KMS-11 (cell line): Measurements from ENCODE around the gene DPEP1.

Source experiments
- H2AFZ ChIP-seq: fragments of 200-600 bp; sonication (generic); 2 replicates; pipeline ENCODE4 v1.6.1; 2016; ENCODE audit warnings: antibody characterized with exemption, mixed run types, low read depth
- H3K27ac ChIP-seq: fragments of 200-600 bp; sonication (generic); 2 replicates; pipeline ENCODE4 v1.6.1; 2016; ENCODE audit warnings: mild to moderate bottlenecking, mixed run types
- H3K27me3 ChIP-seq: fragments of 200-600 bp; sonication (generic); 2 replicates; pipeline ENCODE4 v1.6.1; 2017; ENCODE audit warnings: mild to moderate bottlenecking, low read depth, mixed run types, moderate library complexity; ENCODE audit not compliant: insufficient read depth
- H3K36me3 ChIP-seq: fragments of 200-600 bp; sonication (generic); 2 replicates; pipeline ENCODE4 v1.6.1; 2017; ENCODE audit warnings: mild to moderate bottlenecking, mixed run types; ENCODE audit not compliant: insufficient read depth
- H3K4me1 ChIP-seq: fragments of 200-600 bp; sonication (generic); 2 replicates; pipeline ENCODE4 v1.6.1; 2016; ENCODE audit warnings: mild to moderate bottlenecking, low read depth, mixed run types; ENCODE audit not compliant: poor library complexity, severe bottlenecking
- H3K4me2 ChIP-seq: fragments of 200-600 bp; sonication (generic); 2 replicates; pipeline ENCODE4 v1.7.0; 2016; ENCODE audit warnings: mild to moderate bottlenecking, mixed run types
- H3K4me3 ChIP-seq: fragments of 200-600 bp; sonication (generic); IDR thresholded peaks from 2 replicates; pipeline ENCODE4 v1.6.1; 2017; ENCODE audit warnings: low read depth, low read length, mixed read lengths; ENCODE audit not compliant: insufficient read depth
- H3K79me2 ChIP-seq: fragments of 200-600 bp; sonication (generic); 2 replicates; pipeline ENCODE4 v1.6.1; 2016; ENCODE audit warnings: low read depth, mixed run types; ENCODE audit not compliant: insufficient read depth
- H3K9ac ChIP-seq: fragments of 200-600 bp; sonication (generic); 2 replicates; pipeline ENCODE4 v1.6.1; 2016; ENCODE audit warnings: mild to moderate bottlenecking, mixed run types
- H4K20me1 ChIP-seq: fragments of 200-600 bp; sonication (generic); 2 replicates; pipeline ENCODE4 v1.6.1; 2016; ENCODE audit warnings: mild to moderate bottlenecking, mixed run types; ENCODE audit not compliant: insufficient read depth
- TF ChIP-seq, protein P1 (sequence below): fragments of 200-600 bp; sonication (generic); conservative IDR thresholded peaks from 2 replicates; pipeline ENCODE4 v1.6.1; 2017; ENCODE audit warnings: low read depth, mild to moderate bottlenecking, antibody characterized with exemption, low read length, moderate library complexity, mixed read lengths

Gene DPEP1

DNA sequence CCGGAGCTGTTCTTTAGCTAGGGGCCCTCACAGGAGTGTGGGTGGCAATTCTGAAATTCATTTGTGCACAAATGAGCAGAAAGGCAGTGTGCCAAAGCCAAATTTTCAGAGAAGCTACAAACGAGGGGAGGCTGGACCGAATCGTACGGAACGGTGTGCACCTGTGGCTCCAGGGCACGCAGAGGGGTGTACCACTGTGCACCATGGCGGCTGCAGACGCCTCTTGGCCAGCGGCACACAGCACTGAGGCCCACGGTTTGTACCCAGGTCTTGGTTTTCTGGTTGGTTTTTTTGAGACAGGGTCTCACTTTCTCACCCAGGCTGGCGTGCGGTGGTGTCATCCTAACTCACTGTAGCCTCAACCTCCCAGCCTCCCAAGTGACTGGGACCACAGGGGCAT, 29.1 kb downstream of the DPEP1 start:
- Histone ChIP-seq H3K4me3 (no peak overlapping the region), H3K4me1 (peaks cover 23% of the 10 kb centered on the region), H4K20me1 (no peaks in the 10 kb centered on the region), H3K4me2 (no peak overlapping the region), H2AFZ (no peak overlapping the region), H3K27me3 (peaks cover 13% of the 10 kb centered on the region), H3K79me2 (no peaks in the 10 kb centered on the region), H3K36me3 (no peaks in the 10 kb centered on the region), H3K27ac (no peak overlapping the region), H3K9ac (no peak overlapping the region)
- TF ChIP-seq, protein P1, sequence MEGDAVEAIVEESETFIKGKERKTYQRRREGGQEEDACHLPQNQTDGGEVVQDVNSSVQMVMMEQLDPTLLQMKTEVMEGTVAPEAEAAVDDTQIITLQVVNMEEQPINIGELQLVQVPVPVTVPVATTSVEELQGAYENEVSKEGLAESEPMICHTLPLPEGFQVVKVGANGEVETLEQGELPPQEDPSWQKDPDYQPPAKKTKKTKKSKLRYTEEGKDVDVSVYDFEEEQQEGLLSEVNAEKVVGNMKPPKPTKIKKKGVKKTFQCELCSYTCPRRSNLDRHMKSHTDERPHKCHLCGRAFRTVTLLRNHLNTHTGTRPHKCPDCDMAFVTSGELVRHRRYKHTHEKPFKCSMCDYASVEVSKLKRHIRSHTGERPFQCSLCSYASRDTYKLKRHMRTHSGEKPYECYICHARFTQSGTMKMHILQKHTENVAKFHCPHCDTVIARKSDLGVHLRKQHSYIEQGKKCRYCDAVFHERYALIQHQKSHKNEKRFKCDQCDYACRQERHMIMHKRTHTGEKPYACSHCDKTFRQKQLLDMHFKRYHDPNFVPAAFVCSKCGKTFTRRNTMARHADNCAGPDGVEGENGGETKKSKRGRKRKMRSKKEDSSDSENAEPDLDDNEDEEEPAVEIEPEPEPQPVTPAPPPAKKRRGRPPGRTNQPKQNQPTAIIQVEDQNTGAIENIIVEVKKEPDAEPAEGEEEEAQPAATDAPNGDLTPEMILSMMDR, result no peak

- Histone ChIP-seq H3K27ac (no peak overlapping the region), H3K9ac (no peak overlapping the region), H3K4me1 (peaks cover 23% of the 10 kb centered on the region), H3K4me2 (no peak overlapping the region), H2AFZ (no peak overlapping the region), H3K79me2 (no peaks in the 10 kb centered on the region), H3K27me3 (peaks cover 9% of the 10 kb centered on the region), H4K20me1 (no peaks in the 10 kb centered on the region), H3K4me3 (no peak overlapping the region), H3K36me3 (no peaks in the 10 kb centered on the region)
- TF ChIP-seq, protein P1, result no peak
Observed at GRCh38 chr16:89643769-89644300, 30.4 kb downstream of the DPEP1 start.

- Histone ChIP-seq H3K36me3 (no peaks in the 10 kb centered on the region), H3K4me3 (no peak overlapping the region), H3K4me2 (no peak overlapping the region), H4K20me1 (no peaks in the 10 kb centered on the region), H3K9ac (no peak overlapping the region), H3K27ac (no peak overlapping the region), H2AFZ (no peak overlapping the region), H3K27me3 (peaks cover 9% of the 10 kb centered on the region), H3K4me1 (peaks cover 17% of the 10 kb centered on the region), H3K79me2 (no peaks in the 10 kb centered on the region)
- TF ChIP-seq, protein P1, result no peak
Observed at GRCh38 chr16:89645122-89645521, 31.7 kb downstream of the DPEP1 start.

GRCh38 chr16:89646270-89646669, 32.8 kb downstream of the DPEP1 start:
- Histone ChIP-seq H3K27me3 (0 out of 2 replicates have a peak, but pooled peaks cover 3% of the 10 kb centered on the region), H3K79me2 (no peaks in the 10 kb centered on the region), H3K4me3 (no peak overlapping the region), H2AFZ (no peak overlapping the region), H4K20me1 (no peaks in the 10 kb centered on the region), H3K4me2 (no peak overlapping the region), H3K27ac (no peak overlapping the region), H3K9ac (no peak overlapping the region), H3K4me1 (peaks cover 14% of the 10 kb centered on the region), H3K36me3 (no peaks in the 10 kb centered on the region)
- TF ChIP-seq, protein P1, result no peak
